Neural progenitor cell (in vitro differentiated cells): ENCODE measurements around the gene UBQLN2.

Source experiments
- EZH2 ChIP-seq: fragments of 200-600 bp; sonication (generic); IDR thresholded peaks from 2 replicates; pipeline ENCODE4 v1.6.1; 2017; ENCODE audit warnings: antibody characterized with exemption, mild to moderate bottlenecking, moderate library complexity
- TF ChIP-seq, protein P1 (sequence below): fragments of 200-600 bp; sonication (generic); IDR thresholded peaks from 2 replicates; pipeline ENCODE4 v1.5.1; 2017; ENCODE audit warnings: antibody characterized with exemption, mild to moderate bottlenecking

DNA sequence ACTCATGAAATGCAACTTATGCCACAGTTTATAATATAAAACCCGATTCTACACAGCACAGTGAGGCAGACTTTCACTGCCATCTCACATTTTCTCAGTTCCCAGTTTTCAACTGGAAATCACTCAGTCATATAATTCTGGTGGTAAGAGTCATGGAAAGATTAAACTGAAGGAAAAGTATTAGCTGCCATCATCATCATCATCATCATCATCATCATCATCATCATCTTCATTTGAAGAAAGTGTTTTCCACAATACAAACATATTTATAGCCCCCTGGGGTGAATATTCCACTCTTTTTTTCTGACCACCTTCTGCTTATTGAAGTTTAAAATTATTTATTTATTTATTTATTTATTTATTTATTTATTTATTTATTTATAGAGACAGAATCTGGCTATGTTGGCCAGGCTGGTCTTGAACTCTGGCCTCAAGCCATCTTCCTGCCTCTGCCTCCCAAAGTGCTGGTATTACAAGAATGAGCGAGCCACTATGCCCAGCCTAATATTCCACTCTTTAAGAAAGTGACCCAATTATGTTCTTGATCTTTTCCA lies 6.0 kb upstream of the UBQLN2 start:
- no peak for TF ChIP-seq EZH2
- TF ChIP-seq, protein P1, sequence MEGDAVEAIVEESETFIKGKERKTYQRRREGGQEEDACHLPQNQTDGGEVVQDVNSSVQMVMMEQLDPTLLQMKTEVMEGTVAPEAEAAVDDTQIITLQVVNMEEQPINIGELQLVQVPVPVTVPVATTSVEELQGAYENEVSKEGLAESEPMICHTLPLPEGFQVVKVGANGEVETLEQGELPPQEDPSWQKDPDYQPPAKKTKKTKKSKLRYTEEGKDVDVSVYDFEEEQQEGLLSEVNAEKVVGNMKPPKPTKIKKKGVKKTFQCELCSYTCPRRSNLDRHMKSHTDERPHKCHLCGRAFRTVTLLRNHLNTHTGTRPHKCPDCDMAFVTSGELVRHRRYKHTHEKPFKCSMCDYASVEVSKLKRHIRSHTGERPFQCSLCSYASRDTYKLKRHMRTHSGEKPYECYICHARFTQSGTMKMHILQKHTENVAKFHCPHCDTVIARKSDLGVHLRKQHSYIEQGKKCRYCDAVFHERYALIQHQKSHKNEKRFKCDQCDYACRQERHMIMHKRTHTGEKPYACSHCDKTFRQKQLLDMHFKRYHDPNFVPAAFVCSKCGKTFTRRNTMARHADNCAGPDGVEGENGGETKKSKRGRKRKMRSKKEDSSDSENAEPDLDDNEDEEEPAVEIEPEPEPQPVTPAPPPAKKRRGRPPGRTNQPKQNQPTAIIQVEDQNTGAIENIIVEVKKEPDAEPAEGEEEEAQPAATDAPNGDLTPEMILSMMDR = no peak
